NCI-H748 (cell line): ENCODE data around the gene MASP1.
A peak's percentile ranks its signal among the peaks of the same experiment; 100 is the strongest.
"Not testable (repeated sequence)": the region's sequence is repeated elsewhere in the genome, so short reads cannot be mapped to it uniquely, and the experiment has no call there.

ENCODE experiments used
- DNase-seq: peaks from one replicate; lab custom pipeline; 2025; ENCODE audit not compliant: unreplicated experiment; lab: John Stamatoyannopoulos, UW

Gene MASP1

DNA sequence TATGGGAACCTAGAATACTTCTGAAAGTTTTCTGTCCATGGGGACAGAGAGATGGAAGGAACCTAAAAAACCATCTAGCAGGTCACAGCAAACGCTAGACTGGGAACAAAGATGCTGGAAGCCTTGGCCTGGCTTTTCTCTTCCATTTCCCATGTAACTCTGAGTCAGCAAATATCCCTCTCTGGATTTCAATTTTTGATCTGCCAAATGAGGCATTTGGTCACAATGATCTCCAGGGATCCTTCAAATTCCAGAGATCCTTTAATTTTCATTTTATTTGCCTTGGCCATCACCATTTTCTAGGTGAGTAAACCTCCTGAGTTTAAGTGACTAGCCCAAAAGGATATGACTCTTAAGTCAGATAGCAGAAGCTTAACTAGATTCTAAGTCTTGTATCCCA, 54.6 kb downstream of the MASP1 start:
- DNase-seq, result no peak

DNA sequence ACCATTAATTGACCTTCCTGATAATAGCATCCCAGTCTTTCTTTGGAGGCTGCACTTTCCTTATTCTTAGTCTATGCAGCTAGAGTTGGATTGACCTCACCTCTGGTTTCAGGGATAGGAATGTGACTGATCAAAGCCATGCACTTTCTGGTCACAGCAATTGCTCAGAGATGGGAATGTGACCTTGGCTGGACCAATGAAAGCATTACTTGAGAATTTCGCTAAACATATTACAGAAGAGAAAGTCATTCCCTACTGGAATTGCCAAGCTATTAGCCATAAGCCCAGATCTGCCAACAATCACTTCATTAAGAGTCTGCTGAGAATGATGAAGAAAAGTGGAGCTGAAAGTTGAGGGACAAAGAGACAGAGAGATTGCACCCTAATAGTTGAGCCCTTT, 61.5 kb downstream of the MASP1 start:
- DNase-seq, result no peak

DNA sequence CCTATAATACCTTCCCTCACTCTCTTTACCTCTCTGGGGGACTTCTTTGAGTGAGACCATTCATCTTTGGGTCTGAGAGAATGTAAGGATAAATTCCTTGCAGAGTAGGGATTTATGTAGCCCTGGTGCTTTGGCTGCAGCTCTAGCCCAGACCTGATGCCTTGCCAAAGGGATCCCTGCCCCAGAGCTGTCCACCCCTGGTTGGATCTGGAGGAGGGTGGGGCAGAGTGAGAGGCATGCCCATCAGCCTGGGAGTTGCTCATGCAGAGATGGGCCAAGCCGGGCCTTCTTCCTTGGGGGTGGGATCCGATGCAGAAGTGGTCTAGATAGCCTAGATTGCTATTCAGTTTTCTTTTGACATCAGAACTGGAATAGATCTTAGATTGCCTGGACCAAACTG, 62.8 kb downstream of the MASP1 start:
- no peak for DNase-seq

DNA sequence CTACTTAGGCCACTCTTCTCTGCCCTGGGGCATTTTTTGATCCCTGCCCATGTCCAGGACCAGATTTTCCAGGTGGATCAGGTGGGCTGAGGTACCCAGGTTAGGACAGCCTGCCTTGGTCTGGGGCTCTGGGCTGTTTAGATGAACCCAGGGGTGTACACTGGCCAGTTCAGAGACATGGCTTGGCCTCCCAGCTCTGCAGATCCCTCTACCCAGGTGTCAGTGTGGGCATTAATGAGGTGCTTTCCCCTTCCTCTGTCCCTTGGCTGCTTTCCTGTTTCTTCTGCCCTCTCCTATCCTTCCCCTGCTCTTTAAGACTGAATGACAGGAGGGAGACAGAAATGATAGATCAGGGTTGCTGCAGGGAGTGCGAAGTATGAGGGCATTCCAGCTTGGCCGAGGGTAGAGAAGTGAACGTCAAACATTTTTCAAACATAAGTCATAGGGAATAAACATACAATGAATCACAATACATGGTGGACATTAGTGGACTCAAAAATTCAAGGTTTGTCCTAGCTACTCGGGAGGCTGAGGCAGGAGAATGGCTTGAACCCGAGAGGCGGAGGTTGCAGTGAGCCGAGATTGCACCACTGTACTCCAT, 63.8 kb downstream of the MASP1 start:
- no peak for DNase-seq

DNA sequence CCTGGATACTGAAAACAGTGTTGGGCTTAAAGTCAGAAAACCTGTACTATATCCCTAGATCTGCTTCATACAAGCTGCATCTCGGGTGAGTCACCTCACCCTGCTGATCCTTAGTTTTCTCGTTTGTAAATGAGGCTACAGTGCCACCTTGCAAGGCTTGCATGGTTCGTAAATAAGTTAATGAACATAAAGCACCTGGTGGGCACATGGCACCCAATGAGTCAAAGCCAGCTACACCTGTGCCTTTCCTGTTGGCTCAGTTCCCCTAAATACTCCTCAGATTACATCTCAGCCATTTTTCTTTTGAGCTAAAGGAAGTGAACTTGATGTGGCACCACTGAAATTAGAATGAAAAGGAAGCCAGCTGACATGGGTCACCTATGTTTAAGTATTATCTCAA, 67.7 kb downstream of the MASP1 start:
- DNase-seq, result no peak

DNA sequence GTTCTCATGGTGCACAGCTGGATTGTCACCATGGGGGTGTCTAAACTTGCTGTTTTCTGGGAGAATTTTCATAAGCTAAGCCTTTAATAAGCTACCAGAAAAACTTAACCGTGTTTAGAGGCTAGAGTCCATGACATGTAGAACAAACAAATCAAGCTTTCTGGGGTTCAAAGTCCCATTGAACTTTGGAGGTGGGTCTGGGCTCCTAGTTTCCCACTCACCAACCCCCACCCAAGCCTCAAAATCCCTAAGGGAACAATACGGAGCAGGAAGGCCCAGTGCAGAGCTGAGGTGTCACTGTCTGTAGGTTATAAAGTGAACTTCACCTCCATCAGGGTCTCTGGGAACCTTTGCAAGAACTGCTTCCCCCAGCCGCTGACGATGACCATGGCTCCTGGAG, 68.7 kb downstream of the MASP1 start:
- no peak for DNase-seq

DNA sequence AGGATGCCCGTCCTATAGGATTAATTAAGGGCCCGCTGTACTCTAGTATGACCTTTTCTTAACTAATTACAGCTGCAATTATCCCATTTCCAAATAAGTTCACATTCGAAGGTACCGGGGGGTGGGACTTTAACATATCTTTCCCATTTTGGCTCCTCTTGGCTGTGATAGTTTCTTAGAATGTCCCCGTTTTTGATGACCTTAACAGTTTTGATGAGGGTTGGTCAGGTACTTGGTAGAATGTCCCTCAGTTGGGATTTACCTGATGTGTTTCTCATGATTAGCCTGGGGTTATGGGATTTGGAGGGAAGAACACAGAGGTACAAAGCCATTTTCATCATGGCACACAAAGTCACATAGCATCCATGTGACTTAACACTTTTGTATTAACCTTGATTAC, 76.1 kb downstream of the MASP1 start:
- DNase-seq, result no peak

DNA sequence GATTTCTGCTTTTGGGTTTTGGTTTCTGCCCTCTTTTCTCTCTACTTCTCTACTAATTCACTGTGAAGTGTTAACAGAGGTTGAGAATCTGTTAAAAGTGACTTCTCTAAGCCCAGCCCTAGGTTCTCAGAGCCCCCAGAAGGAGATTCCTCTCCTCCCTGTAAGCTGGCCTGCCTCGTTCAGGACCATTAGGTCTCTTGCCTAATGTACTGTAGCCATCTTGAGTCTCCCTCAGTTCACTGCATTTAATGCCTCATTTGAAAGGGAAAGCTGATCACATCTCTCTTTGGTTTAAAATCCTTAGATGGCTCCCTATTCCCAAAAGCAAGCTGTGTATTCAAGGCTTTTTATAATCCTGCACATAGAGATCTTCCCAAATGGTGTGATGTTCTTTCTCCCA, 77.9 kb downstream of the MASP1 start:
- DNase-seq, result no peak

DNA sequence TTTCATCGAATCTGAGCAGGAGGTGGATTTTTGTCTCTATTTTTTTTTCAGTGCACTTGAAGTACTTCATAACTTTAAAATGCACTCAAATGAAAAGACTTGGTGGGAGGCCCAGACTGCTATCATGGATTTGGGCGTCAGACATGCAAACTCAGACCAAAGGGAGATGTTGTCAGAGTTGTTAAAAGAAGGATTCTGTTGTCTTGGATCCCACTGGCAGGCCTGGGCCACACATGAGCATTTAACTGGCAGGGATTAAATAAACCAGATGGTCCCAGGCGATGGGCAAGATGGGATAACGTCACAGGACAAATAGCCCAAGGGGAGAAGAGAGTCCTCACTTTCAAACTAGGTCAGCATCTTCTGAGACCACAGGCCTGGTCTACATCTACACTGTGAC, 78.8 kb downstream of the MASP1 start:
- no peak for DNase-seq

DNA sequence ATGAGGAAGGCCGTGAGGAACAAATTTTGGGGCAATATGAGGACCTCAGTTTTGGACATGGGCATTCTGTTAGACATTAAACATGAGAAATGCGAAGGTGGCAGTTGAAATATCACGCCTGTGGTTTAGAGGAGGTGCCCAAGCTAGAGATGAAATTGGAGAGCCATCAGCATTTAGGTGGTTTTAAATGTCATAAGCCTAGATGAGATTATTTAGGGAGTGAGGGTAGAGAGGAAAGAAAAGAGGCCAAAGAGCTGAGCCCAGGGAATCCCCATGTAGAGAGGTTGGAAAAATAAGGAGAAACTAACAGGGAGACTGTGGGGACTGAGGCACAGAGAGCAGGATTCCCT, 79.4 kb downstream of the MASP1 start:
- no peak for DNase-seq

DNA sequence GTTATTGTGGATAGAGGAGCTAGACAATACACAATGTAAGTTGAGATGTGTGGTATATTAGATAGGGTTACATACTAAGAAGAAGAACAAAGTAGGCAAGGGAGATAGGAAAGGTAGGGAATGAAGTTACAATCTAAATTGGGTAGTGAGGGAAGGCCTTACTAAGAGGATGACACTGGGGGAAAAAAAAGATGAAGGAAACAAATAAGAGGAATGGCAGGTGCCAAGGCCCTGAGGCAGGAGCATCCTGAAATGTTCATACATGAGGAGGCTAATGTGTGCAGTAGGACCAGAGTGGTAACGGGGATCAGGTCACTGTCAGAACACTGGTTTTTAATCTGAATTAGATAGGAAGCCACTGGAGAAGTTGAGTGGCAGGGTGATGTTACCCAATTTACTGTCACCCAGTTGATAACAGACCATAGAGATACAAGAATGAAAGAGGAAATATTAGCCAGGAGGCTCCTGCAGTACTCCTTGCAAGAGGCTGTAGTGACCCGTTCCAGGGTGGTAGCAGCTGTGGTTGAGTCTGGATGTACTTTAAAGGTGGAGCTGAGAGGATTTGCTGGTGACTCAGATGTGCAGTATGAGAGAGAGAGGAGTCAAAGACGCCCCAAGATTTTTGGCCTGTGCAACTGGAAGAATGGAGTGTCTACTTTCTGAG, 79.9 kb downstream of the MASP1 start:
- no peak for DNase-seq

DNA sequence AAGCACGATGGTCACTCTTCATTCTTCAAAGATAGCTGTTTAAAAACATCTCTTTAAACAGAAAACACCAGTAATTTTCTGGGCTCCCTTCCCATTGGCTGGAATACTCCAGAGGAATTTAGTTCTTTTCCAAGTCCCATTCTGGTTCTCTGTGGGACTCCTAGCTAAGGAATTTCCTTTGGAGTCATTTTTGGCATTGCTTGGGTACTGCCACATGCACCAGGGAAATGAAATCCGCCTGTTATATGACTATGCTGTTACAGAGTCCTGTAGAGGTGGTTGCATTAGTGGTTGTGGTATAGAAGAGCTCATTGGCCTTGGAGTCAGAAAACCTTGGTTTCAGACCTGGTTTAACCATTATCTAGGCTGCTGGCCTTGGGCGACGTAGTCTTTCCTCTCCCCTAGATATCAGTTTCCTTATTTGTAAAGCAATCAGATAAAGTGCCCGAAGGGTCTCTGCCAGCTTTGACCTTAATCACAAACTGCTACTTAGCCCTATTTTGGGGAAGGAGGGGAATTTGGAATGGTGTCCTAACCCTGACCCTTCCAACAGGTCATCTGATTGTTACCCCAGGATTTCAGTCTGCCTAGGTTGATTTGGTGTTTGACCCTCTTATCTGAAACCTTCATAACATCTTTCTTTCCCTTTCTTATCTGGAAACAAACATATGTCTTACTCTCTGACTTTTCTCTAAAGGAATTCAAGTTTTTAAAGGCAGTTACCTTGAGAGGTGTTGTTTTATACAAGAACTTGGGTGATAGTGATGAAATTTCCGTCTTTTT, 80.8 kb downstream of the MASP1 start:
- DNase-seq, result no peak

DNA sequence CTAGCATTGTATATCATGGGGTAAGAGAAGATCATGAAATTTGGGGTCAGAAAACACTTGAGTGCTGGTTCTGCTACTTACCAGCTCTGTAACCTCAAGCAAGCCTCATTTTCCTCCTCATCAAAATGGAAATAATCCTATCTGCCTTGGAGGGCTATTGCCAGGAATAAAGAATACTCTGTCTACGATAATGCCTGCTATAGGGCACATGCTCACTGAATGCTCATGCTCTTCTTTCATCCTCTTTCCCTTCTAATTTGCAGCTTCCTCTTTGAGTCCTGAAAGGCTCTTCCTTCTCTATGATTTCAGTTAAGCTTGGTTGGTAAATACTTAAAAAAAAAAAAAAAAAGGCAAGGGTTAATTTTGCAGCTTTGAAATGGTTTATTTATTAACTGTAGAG, 81.4 kb downstream of the MASP1 start:
- no peak for DNase-seq

DNA sequence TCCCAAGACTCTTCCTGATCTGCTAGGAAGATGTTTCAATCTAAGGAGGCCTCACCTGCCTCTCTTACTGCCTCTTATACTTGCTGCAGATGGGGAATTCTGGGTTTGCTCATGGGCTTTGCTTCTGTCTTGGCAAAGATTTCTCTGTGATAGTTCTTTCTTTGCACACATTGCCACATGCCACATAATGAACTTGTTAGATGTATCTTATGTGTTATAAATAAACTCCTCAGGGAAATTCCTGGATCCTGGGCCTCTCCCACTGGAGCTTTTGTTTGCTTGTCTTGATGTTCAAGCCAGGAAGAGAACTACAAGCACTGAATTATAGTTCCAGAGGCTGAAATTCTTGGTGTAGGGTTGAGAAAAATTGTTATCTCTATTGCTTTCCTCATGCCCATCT, 82.0 kb downstream of the MASP1 start:
- DNase-seq, result no peak

DNA sequence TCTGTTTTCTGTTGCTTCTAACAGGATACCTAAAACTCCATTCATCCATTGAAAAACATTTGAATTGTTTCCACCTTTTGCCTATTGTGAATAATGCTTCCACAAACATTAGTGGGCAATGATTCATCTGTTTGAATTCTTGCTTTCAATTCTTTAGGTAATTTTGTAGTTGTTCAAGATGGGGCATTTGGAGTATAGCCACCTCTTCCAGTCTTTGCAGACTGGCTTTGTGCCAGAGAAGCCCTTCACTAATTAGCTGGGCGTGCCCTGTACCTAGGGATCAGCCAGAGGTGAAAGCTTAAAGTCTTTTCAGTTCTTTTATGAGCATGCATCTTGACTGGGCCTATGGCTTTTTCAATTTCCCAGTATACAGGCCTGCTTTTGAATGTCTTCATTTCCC, 83.4 kb downstream of the MASP1 start:
- DNase-seq, result peak; percentile 0

DNA sequence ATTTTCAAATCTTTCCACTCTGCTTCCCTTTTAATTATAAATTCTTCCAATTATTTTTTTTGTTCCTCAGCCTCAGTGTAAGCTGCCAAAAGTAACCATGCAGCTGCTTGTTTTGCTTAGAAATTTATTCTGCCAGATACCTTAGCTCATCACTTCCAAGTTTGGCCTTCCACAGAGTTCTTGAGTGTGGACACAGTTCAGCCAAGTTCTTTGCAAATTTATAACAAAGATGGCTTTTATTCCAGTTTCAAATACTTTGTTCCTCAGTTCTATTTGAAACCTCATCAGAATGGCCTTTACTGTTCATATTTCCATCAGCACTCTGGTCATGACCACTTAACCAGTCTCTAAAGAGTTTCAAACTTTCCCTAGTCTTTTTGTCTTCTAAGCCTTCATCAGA, 83.9 kb downstream of the MASP1 start:
- DNase-seq, result no peak

DNA sequence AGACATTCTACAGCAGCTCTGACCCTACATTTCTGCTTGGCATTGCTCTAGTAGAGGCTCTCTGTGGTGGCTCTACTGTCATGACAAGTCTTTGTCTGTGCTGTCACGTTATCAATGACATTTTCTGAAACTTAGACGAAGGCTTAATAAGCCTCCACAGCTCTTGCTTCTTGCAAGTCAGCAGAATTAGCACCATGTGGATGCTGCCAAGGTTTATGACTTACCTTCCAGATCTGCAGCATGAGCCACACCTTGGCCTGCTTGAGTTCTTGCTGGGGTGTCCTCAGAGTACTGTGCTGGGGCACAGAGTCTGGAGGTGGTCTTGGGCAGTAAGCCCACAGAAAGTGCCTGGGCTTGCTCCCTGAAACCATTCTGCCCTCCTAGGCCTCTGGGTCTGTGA, 84.5 kb downstream of the MASP1 start:
- DNase-seq, result no peak

DNA sequence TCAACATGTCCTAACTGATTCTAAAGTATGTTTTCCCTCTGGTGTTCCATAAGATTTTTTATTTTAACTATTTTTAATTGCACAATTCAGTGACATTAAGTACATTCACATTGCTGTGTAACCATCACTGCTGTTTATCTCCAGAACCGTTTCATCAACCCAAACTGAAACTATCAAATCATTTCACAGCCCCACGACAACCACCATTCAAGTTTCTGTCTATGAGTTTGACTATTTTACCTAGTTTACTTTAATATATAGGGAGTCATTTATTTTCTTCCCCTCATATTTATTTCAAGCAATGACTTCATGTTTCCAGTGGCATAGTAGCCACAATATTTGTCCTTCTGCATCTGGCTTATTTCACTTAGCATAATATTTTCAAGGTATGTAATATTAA, 85.9 kb downstream of the MASP1 start:
- DNase-seq, result no peak

DNA sequence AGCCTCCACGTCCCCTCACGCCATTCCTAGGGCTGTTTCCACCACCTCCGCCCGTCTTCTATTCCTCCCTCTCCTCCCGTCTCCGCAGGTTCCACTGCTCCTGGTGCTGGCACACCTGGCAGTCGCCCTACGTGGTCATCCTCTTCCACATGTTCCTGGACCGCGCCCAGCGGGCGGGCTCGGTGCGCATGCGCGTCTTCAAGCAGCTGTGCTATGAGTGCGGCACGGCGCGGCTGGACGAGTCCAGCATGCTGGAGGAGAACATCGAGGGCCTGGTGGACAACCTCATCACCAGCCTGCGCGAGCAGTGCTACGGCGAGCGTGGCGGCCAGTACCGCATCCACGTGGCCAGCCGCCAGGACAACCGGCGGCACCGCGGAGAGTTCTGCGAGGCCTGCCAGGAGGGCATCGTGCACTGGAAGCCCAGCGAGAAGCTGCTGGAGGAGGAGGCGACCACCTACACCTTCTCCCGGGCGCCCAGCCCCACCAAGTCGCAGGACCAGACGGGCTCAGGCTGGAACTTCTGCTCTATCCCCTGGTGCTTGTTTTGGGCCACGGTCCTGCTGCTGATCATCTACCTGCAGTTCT, 92.0 kb downstream of the MASP1 start:
- DNase-seq, result not testable (repeated sequence)

DNA sequence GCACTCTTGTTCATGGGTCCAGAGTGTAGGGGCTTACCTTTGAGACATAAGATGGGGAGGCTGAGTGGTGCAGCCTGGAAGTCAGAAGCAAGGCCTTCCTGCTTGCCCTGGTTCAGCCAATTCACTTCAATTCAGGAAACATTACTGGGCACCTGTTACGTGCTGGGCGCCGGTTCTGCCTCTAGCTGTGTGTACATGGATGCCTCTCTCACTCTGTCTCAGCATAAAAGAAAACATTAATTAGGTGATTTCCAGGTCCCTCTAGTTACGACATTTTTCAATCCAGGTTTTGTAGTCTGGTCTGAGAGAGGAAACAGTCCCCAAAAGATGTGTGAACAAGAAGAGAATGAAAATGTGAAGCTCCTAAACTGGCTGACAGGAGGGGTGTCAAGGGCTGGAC, 93.0 kb downstream of the MASP1 start:
- no peak for DNase-seq

DNA sequence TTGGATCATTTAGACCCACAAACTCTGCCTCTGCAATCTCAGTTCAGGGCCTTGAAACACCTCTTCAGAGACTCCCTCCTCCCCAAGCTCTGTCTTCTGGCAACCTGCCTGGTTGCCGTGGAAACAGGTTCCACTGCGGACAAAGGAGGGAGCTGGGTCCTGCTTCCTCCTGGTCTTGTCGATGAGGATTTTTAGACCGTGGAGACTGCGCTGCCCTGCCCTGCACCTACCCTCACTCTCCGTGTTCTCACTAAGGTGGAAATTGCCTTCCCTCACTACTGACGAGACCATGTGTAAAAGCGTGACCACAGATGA, 94.2 kb downstream of the MASP1 start, which contains the start of gene RTP1:
TSS of gene RTP1 (plus strand) at position 152 of the 315 bp plus-strand sequence. CDS start at position 182, 30 bp downstream.
- DNase-seq, result peak; percentile 33
